ENCODE results near the gene ZFHX2. TPM values are rescaled to one million over a fixed set of nuclear protein-coding genes. Genes with fewer than 3 reads are reported as not detected.

Gene ZFHX2
- total and polyA plus RNA-seq, 2 of the 13 experiments (the other 11 are each of a cell fraction or from before 2014, with no cell fraction given), result 0.17 to 0.44 TPM

DNA sequence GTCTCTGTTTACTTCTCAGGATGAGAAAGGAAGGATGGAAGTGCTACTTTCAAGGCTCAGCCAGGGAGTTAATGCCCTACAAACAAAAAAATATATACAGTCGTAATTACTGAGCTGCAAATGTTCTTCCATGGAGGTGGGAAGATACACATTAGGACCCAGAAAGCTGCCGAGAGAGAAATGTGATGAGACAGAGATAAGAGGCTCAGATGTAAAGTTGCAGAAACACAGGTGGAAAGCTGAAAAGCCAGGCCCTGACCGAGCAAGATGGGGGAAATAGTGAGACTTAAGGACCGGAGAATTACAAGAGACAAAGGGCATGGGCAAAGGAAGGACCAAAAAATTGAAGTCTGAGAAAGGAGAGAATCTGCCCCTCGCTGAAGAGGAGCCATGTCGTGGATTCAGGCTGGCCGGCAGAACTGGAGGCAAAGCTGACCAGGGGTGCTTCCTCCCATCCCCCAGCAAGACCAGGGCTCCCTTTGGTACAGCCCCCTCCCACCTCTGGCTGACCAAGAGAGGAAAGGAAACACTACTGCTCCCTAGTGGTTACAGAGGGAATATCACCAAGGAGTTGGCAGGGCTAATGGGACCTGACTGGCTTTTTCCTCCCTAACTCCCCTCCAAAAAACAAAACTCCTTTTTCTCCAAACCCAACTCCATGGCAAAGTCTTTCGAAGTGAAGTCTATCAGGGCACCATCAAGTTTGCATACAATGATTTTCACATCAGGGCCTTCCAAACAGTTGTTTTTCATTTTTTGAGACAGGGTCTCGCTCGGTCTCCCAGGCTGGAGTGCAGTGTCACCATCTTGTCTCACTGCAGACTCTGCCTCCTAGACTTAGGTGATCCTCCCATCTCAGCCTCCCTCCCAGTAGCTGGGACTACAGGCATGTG lies 12.1 kb downstream of the ZFHX2 start (continued):
- TF ChIP-seq, protein P1, sequence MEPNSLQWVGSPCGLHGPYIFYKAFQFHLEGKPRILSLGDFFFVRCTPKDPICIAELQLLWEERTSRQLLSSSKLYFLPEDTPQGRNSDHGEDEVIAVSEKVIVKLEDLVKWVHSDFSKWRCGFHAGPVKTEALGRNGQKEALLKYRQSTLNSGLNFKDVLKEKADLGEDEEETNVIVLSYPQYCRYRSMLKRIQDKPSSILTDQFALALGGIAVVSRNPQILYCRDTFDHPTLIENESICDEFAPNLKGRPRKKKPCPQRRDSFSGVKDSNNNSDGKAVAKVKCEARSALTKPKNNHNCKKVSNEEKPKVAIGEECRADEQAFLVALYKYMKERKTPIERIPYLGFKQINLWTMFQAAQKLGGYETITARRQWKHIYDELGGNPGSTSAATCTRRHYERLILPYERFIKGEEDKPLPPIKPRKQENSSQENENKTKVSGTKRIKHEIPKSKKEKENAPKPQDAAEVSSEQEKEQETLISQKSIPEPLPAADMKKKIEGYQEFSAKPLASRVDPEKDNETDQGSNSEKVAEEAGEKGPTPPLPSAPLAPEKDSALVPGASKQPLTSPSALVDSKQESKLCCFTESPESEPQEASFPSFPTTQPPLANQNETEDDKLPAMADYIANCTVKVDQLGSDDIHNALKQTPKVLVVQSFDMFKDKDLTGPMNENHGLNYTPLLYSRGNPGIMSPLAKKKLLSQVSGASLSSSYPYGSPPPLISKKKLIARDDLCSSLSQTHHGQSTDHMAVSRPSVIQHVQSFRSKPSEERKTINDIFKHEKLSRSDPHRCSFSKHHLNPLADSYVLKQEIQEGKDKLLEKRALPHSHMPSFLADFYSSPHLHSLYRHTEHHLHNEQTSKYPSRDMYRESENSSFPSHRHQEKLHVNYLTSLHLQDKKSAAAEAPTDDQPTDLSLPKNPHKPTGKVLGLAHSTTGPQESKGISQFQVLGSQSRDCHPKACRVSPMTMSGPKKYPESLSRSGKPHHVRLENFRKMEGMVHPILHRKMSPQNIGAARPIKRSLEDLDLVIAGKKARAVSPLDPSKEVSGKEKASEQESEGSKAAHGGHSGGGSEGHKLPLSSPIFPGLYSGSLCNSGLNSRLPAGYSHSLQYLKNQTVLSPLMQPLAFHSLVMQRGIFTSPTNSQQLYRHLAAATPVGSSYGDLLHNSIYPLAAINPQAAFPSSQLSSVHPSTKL (CRISPR knock-in tag; IDR thresholded peaks at IDR 0.05), result 0 out of 2 replicates have a peak, but pooled peaks have one; percentile 14
- TF ChIP-seq GTF2F1 (IDR thresholded peaks at IDR 0.05; ENCODE audit: low read length) (no peak), ZC3H13 (CRISPR knock-in tag; IDR thresholded peaks at IDR 0.05) (no peak), FOXJ3 (CRISPR knock-in tag; IDR thresholded peaks at IDR 0.05; ENCODE audit: borderline replicate concordance) (no peak), ZNF543 (CRISPR knock-in tag; IDR thresholded peaks at IDR 0.05) (no peak), FOSL2 (CRISPR knock-in tag; IDR thresholded peaks at IDR 0.05) (no peak), ZBTB1 (CRISPR knock-in tag; IDR thresholded peaks at IDR 0.05; ENCODE audit: borderline replicate concordance) (no peak), ATAD3A (CRISPR knock-in tag; IDR thresholded peaks at IDR 0.05) (no peak), NONO (IDR thresholded peaks at IDR 0.05) (no peak), NONO (CRISPR knock-in tag; conservative IDR thresholded peaks at IDR 0.05) (no peak), MAFK (conservative IDR thresholded peaks at IDR 0.05 in 1 of 2, IDR thresholded peaks at IDR 0.05 in 1 of 2; ENCODE audit: low read length in 2 of 2) (no peak), ETV6 (CRISPR knock-in tag; conservative IDR thresholded peaks at IDR 0.05) (no peak), ZNF253 (CRISPR knock-in tag; IDR thresholded peaks at IDR 0.05; ENCODE audit: borderline replicate concordance) (no peak), ZMYM3 (CRISPR knock-in tag; IDR thresholded peaks at IDR 0.05) (no peak), KAT8 (CRISPR knock-in tag; IDR thresholded peaks at IDR 0.05) (no peak)
- TF ChIP-seq, protein P2, sequence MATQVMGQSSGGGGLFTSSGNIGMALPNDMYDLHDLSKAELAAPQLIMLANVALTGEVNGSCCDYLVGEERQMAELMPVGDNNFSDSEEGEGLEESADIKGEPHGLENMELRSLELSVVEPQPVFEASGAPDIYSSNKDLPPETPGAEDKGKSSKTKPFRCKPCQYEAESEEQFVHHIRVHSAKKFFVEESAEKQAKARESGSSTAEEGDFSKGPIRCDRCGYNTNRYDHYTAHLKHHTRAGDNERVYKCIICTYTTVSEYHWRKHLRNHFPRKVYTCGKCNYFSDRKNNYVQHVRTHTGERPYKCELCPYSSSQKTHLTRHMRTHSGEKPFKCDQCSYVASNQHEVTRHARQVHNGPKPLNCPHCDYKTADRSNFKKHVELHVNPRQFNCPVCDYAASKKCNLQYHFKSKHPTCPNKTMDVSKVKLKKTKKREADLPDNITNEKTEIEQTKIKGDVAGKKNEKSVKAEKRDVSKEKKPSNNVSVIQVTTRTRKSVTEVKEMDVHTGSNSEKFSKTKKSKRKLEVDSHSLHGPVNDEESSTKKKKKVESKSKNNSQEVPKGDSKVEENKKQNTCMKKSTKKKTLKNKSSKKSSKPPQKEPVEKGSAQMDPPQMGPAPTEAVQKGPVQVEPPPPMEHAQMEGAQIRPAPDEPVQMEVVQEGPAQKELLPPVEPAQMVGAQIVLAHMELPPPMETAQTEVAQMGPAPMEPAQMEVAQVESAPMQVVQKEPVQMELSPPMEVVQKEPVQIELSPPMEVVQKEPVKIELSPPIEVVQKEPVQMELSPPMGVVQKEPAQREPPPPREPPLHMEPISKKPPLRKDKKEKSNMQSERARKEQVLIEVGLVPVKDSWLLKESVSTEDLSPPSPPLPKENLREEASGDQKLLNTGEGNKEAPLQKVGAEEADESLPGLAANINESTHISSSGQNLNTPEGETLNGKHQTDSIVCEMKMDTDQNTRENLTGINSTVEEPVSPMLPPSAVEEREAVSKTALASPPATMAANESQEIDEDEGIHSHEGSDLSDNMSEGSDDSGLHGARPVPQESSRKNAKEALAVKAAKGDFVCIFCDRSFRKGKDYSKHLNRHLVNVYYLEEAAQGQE (IDR thresholded peaks at IDR 0.05; ENCODE audit: borderline replicate concordance in 1 of 2, low read depth in 1 of 2, low read length in 2 of 2), result no peak
- TF ChIP-seq, protein P3, sequence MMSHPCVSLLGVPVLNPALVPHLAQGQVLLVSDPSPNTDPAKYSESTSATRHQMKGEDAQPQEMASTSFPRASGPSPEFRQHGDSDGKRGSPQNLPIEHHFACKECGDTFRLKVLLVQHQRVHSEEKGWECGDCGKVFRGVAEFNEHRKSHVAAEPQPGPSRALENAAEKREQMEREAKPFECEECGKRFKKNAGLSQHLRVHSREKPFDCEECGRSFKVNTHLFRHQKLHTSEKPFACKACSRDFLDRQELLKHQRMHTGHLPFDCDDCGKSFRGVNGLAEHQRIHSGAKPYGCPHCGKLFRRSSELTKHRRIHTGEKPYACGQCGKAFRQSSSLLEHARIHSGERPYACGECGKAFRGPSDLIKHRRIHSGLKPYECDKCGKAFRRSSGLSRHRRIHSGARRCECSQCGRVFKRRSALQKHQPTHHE (CRISPR knock-in tag; IDR thresholded peaks at IDR 0.05; ENCODE audit: borderline replicate concordance), result no peak
- TF ChIP-seq, protein P4, sequence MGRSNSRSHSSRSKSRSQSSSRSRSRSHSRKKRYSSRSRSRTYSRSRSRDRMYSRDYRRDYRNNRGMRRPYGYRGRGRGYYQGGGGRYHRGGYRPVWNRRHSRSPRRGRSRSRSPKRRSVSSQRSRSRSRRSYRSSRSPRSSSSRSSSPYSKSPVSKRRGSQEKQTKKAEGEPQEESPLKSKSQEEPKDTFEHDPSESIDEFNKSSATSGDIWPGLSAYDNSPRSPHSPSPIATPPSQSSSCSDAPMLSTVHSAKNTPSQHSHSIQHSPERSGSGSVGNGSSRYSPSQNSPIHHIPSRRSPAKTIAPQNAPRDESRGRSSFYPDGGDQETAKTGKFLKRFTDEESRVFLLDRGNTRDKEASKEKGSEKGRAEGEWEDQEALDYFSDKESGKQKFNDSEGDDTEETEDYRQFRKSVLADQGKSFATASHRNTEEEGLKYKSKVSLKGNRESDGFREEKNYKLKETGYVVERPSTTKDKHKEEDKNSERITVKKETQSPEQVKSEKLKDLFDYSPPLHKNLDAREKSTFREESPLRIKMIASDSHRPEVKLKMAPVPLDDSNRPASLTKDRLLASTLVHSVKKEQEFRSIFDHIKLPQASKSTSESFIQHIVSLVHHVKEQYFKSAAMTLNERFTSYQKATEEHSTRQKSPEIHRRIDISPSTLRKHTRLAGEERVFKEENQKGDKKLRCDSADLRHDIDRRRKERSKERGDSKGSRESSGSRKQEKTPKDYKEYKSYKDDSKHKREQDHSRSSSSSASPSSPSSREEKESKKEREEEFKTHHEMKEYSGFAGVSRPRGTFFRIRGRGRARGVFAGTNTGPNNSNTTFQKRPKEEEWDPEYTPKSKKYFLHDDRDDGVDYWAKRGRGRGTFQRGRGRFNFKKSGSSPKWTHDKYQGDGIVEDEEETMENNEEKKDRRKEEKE (IDR thresholded peaks at IDR 0.05), result no peak

Measured in HepG2 (cell line).